NOMO-1 (cell line): ENCODE data around the gene MDFIC2.
"Not testable (repeated sequence)": the region's sequence is repeated elsewhere in the genome, so short reads cannot be mapped to it uniquely, and the experiment has no call there.

ENCODE experiments used
- DNase-seq, 2 experiments: peaks; one replicate each; lab custom pipeline; 2025; ENCODE audit not compliant: unreplicated experiment in 2 of 2; lab: John Stamatoyannopoulos, UW

MDFIC2 gene

DNA sequence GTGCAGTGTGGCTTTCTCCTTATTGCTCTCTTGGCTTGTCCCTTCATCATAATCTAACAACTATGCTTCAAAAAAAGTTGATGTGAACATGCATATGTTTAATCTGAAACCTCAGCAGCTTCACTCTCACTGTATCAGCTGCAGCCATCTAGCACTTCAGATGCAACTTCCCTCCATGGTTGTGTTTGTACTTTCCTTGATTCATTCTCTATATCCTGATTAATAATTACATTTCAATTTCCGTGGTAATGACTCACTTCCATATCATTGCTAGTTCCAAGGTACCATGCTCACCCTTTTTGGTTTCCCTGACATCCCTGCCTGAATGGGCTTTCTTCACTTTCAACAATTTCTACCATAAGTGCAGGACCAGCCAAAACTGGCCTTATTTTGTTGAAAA lies 51.2 kb downstream of the MDFIC2 start:
- no peak for DNase-seq

DNA sequence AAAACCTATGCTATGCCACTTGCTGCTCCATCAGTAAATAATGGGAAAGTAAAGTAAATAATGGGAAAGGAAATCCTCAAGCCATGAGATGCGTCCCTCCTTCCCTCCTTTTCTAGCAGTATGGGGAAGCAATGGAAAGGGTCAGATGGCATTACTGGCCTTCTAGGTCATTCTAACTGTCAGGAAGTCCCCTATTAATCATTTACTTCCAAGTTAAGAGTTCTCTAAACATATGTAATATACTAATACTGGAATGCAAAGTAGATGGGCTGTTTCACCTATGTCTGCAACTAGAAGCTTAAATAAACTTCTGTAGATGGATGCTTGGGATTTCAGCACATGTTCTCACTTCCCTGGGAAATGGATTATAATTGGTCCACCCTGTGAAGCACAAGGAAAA lies 55.9 kb downstream of the MDFIC2 start:
- DNase-seq: no peak

DNA sequence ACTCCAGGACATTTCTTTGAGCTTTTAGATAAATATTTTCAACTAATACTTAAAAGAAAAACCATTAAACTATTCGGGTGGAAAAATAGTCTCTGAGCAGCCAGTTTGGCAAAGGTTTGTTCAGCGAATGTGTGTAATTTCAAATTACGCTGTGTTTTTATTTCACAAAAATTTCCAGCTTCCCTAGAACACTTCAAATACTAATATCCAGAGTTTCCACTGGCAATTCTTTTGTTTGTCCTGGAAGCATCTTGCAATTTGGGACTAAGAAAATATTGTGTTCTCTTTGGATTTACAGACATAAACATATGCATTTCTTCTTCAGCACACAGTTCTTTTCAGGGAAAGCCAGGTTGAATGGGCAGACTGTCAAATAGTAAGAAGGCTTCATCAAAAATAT lies 61.9 kb downstream of the MDFIC2 start:
- DNase-seq: no peak

DNA sequence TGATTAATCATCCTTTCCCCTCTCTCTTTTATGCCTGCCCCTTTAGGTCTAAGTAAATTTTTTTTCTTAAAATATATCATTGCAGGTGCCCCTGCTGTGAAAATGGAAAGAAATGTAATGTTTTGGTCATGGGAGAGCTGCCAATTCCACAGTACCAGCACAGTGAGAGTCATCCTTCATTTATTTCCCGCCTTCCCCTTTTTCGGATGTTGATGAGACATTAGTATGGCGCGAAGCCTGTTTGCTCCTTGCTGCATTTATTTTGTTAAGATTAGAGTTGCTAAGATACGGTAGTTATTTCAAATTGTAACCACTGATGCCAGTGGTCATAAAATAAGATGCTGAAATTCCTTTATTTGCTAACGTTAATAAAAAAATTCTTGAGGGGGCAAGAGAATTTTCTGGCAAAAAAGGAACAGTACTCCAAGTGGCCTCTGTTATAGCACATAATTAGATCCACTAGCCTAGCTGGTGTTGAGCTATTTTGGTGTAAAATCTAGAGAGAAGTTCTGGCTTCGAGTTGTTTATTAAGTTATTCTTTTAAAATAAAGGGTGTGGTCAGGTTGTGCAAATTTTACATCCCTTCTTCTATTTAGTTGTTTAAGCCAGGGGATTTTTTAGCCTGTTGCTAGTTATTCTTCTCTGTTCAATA lies 62.8 kb downstream of the MDFIC2 start:
- no peak for DNase-seq

DNA sequence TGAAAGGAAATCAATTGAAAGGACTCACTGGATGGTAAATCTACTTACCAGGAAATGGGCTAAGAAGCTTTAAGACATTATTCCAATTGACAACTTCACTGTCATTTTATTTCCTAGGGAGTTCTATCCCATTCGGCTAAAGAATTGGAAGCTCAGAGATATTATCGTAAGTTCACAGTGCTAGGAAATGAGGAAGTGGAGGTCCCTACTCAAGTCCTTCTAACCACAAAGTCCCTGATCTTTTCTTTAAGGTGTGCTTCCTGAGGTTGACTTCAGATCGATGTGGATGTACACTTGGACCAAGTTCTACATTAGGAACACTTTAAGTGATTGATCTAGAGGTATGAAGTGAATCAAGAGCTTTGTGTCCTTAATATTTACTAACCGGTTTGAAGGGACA lies 63.6 kb downstream of the MDFIC2 start:
- no peak for DNase-seq

DNA sequence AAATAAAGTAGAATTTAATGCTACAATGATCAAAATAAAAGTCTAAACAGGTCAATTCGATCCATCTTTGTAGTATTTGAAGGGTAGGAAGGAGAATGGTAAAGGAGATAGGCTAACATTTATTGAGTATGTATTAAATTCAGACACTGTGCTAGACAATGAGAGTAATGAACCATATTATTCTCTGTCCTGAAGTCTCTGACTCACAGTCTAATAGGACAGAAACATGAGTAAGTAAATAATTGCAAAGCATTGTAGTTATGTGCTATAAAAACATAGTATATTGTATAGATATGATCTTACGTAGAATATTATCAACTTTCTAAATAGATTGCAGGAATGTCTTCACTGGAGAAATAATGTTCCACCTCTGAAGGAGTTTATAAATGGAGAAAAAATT lies 64.5 kb downstream of the MDFIC2 start:
- DNase-seq: no peak

DNA sequence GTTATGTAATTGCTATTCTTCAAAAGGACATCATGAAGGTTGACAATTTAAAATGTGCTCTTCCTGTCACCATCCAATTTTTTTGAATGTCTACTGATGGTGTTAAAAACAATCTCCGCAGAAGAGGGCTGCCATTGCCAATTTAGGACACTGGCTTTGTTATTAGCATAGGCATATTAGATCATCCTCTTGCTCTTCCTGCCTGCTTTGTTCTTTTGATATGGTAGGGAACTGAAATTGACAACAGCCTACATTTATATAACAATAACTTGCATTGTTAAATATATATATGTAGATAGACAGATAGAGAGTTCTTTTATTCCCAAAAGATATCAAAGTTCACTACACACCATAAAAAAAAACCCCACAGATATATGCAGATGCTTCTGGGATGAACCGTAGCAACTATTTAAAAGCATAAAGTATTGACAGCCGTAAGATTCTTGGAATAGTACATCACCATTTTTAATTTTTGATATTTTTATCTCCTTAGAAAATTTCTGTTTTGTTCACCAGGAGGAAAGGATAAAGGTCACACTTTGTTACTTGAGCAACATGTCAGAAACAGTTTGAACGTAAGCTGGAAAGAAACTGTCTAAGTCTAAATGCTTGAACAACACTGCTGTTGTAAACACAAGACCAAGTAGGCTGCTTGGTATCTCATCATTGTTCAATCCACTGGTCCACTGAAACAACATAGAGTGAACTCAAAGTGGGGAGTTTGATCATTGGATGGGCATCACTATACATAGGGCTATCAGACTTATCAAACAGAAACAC lies 66.5 kb downstream of the MDFIC2 start:
- no peak for DNase-seq

DNA sequence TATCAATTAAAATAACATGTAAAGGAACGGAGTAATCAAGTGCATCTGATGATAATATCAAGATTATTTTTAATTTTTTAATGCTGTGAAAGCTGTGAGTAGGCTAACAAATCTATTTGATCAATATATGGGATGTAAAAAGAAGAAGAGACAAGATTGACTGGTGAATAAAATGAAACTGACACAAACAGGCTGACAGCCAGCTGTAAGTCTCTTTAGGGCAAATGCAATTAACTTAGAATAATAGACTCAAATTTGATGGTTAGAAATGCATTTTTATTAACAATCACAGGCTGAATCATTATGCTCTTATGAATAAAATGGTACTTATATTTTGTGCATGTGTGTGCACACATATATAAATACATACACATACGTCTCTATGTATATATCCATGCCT lies 68.0 kb downstream of the MDFIC2 start:
- no peak for DNase-seq

DNA sequence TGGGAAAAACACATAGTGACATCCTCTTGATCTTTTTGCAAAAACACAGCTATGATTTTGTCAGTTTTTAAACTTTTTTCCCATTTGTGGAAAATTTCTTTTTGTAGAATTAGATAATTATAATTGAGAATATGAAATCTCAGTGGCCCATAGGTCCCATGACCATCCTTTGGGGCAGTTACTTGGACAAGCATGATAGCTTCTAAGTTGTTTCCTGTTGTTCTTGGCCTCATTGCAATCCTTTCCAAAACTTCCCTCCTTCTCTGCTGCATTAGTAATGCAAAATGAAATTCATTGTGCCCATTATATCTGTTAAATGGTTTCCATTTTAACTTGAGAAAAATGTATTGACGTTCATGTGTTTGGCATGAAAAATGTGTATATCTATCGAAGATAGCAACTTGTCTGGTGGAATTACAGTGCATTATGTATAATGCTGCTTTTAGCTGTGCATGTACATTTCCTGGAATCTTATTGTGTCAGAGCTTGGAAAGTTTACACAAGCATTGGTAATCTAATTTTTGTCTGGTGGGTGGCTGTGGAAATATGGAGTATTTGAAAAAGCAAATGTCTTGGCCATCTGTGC lies 70.0 kb downstream of the MDFIC2 start:
- no peak for DNase-seq

DNA sequence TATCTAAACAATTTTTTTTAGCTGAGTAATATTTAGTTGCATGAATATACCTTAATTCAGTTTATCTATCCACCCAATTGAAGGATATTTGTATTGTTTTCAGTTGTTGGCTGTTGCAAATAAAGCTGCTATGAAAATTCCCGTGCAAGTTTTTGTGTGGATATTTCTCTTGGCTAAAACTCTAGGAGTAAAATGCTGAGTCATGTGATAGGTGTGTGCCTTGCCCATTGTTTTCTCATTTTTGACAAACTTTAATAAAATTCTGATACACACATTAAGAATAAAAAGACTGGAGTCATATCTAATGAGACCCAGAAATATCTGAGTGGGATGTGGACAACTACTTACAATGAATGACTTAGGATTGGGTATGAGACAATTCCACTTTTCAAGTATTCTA lies 78.6 kb downstream of the MDFIC2 start:
- DNase-seq: no peak

DNA sequence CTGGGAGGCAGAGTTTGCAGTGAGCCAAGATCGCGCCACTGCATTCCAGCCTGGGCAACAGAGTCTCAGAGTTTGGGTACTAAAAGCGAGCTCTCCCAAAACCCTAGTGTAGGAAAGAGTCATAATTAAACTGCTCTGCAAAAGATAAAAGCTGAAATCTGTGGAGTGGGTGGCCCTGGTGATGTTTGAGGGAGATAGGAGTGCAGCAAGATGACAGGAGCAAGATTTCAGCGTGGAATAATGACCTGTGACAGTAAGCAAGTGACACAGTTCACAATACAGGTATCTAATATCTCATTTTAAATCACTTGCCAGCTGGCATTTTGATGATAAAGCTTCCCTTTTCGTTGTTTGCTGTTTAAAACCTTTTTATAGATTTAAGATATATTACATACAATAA lies 79.3 kb downstream of the MDFIC2 start:
- DNase-seq: no peak

DNA sequence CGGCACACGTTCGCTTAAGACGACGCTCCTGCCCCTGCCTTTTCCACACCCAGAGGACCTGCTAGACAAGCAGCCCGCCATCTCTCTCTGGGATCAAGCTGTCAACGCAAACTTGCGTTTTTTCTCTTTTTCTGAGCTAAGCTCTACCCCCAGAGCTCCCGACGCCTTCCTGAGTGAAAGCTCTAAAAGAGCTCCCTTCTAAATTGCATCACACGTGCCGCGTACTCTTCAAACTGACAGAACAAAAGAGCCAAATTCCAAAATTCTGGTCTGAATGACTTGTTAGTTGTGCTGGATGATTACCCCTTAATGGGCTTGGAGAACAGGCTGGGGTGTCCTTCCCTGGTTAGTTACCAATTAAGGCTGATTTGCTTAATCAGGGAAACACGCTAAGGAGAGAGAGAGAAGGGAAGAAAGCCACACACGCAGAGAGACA lies 81.2 kb downstream of the MDFIC2 start:
- no peak for DNase-seq

DNA sequence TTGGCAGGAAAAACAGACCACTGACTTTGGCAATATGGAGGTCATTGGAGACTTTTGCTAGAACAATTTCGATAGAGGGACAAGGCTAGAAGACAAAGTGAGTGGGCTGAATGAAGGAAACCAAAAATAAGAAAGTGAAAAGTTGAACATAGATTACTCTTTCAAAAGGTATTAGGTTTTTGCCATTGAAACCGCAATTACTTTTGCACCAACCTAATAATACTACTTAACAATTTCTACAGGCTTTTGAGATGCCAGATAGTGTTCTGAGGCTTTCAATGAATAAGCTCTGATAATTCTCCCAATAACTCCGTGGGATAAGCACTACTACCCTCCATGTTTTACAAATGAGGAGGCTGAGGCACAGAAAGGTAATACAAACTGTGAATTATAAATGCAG lies 85.0 kb downstream of the MDFIC2 start:
- no peak for DNase-seq

DNA sequence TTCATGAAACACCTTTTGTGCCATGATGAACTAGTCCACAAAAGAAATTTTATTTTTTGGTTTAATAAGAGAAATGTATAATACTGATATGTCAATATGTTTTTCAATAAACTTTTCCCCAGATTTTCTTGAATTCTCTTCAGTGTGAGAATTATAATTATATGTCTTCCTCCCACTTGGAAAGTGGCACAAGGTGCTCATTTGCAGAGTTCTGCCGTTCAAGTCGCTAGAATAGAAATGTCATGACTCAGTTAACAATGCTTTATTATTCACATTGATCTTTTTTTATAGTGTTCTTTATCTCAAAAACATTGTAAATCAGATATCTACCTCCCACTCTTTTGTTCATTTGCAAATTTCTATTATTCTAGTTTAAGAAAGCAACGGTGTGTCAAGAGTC lies 87.3 kb downstream of the MDFIC2 start:
- no peak for DNase-seq

DNA sequence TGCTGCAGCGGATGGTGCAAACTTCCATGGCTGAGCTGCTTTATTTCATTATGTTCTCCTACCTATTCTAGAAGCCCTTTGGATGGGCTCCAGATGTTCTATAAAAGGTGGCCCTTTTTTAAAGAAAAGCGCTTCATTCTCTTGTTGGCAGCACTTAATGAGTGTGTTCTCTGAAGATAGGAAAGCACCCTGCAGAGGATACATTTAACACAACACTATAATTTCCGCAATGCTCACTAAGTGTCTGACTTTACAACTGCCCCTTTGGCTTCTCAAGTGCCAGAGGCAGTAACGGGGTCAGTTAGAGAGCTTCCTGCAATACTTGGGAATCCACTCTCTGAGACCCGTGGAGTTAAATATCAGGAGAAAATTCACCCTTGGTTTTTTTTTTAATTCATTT lies 88.1 kb downstream of the MDFIC2 start:
- DNase-seq: no peak

DNA sequence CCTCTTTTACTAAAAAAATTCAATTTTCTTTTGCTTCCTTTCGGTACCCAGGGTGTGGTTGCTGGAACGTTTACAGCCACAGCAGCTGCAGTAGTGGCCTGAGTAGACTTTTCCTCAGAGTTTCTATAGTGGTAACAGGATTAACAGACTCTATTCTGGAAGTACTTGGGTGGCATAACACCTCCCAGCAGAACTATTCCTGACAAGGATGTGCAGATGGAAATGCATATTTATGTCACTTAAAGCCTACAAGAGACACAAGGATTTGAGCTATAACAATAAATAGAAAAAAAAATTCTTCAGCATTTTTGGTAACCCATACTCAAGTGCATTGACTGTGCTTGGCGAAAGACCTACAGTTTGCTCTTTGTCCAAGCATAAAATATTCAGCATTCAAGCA lies 94.0 kb downstream of the MDFIC2 start:
- DNase-seq: no peak

DNA sequence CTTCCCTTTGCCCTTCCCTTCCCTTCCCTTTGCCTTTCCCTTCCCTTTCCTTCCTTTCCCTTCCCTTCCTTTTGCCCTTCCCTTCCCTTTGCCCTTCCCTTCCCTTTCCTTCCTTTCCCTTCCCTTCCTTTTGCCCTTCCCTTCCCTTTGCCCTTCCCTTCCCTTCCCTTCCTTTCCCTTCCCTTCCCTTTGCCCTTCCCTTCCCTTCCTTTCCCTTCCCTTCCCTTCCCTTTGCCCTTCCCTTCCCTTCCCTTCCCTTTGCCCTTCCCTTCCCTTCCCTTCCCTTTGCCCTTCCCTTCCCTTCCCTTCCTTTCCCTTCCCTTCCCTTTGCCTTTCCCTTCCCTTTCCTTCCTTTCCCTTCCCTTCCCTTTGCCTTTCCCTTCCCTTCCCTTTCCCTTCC lies 101.2 kb downstream of the MDFIC2 start:
- DNase-seq: not testable (repeated sequence)

DNA sequence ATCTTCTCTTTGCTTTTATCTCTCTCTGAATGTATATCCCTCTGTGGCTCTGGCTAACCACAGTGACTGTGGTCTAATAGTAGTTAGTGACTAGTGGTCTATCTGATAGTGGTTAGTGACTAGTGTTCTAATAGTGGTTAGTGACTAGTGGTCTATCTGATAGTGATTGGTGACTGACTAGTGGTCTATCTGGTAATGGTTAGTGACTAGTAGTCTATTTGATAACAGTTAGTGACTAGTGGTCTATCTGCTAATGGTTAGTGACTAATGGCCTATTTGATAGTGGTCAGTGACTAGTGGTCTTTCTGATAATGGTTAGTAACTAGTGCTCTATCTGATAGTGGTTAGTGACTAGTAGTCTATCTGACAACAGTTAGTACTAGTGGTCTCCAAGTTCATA lies 110.5 kb downstream of the MDFIC2 start:
- DNase-seq: no peak

DNA sequence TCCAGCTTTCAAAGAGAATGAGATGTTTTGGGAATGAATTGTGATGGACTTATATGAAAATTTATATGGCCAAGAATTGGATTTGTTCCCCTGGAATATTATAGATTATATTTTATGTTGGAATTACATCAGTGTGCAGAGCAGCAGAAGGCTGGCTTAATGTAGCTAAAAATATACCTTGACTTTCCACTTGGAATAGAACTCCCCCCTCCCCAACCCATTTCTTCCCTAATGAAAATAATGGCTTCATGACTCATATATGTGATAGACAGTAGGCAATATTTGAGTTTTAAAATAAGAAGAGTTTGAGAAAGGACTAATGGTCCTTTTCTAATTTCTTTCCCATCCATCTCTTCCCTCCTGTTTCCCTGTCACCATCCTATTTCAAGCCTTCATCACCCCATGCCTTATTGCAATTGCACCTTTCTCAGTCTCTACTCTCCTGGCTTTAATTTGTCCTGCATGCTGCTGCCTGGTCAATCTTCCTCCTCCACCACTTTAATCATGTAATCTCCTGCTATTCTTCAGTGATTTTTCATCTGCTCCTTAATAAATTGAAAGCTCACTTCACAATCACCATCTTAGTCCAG lies 122.5 kb downstream of the MDFIC2 start:
- no peak for DNase-seq

DNA sequence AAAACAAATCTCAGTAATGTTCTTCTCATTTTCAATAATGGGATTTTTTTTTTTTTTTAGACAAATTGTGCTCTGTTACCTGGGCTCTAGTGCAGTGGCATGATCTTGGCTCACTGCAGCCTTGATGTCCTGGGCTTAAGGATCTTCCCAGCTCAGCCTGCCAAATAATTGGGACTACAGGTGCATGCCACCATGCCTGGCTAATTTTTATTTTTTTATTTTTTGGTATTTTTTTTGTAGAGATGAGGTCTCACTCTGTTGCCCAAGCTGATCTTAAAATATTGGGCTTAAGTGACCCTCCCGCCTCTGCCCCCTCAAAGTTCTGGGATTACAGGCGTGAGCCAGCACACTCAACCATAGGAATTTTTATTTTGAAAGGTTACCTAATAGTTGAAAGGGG lies 126.2 kb downstream of the MDFIC2 start:
- DNase-seq: no peak

DNA sequence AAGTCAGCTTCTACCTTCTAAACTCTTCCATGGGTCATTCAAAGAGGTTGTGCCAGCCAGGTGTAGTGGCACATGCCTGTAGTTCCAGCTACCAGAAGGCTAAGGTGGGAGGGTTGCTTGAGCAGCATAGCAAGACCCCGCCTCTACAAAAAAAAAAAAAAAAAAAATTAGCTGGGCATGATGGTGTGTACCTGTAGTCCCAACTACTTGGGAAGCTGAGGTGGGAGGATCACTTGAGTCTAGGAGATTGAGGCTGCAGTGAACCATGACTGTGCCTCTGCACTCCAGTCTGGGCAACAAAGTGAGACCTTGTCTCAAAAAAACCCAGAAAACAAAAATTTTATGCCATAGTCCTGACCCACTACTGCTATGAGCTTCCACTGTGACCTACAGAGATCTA lies 126.8 kb downstream of the MDFIC2 start:
- no peak for DNase-seq
